ENCODE measurements around the gene NEK6.

DNA sequence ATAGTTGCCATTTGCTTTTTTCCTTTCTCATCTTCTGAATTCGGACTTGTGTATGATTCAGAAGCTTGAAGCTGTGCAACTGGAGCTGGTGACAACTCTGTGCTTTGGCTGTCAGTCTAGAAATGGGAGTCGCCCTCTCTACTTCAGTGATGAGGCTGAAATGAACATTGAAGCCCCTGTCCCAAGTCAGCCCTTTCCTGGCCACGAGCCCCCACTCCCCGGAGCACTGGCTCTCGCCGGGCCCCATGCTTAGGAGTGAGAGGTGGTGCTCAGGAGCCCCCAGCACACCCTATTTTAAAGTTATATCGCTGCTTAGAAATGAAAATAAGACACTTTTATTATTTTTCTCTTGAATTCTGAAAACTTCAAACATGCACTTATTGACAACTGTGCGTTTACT lies 91.5 kb downstream of the NEK6 start:
- TF ChIP-seq EP300 (IDR thresholded peaks at IDR 0.05) (no peak), CTCF (IDR thresholded peaks at IDR 0.05) (no peak)
